Cardiac muscle cell (in vitro differentiated cells and primary cell): ENCODE results near the gene ARHGAP15. TPM values are rescaled to one million over a fixed set of nuclear protein-coding genes. Genes with fewer than 3 reads are reported as not detected.
A peak's percentile ranks its signal among the peaks of the same experiment; 100 is the strongest.

Experiments used
- DNase-seq, 2 donors: peaks; one replicate each; pipeline versions ENCODE4 v3.0.0 to v3.0.0-alpha.2; 2010 to 2017; ENCODE audit warnings: low read depth in 1 of 2, low spot score in 1 of 2
- H3K27ac ChIP-seq: fragments of 200-600 bp; sonication (generic); 2 replicates; pipeline ENCODE4 v1.5.1; 2016
- H3K27me3 ChIP-seq: fragments of 200-600 bp; sonication (generic); 2 replicates; pipeline ENCODE4 v1.6.0; 2016; ENCODE audit warnings: control low read depth
- H3K36me3 ChIP-seq: fragments of 200-600 bp; sonication (generic); 2 replicates; pipeline ENCODE4 v1.5.1; 2016; ENCODE audit warnings: control low read depth
- H3K4me1 ChIP-seq: fragments of 200-600 bp; sonication (generic); 2 replicates; pipeline ENCODE4 v1.8.1; 2017; ENCODE audit warnings: low read depth, mild to moderate bottlenecking, mixed run types
- H3K4me3 ChIP-seq: fragments of 200-600 bp; sonication (generic); 2 replicates; pipeline ENCODE4 v1.5.1; 2016; ENCODE audit warnings: mild to moderate bottlenecking
- H3K9me3 ChIP-seq: fragments of 200-600 bp; sonication (generic); 2 replicates; pipeline ENCODE4 v1.5.1; 2017; ENCODE audit warnings: low read depth, mild to moderate bottlenecking, control low read depth
- CTCF ChIP-seq: IDR thresholded peaks from 2 replicates; pipeline ENCODE4 v1.5.1; 2012; ENCODE audit warnings: low read depth, mild to moderate bottlenecking, low read length
- polyA plus RNA-seq: library from polyadenylated mRNA; unstranded; fragments of >200 nt; fragmentation: Nextera tagmentation; extraction: Ambion mirVana; gene quantifications from 2 replicates; pipeline ENCODE4 v1.2.1, GENCODE V29; 2016
- total RNA-seq: library from RNA; depleted of rRNA; stranded (reverse); fragments of >200 nt; gene quantifications from 2 replicates; pipeline ENCODE4 v1.2.3, GENCODE V29; 2016

Gene ARHGAP15
- total and polyA plus RNA-seq, 2 experiments from 2014 or later = not detected

DNA sequence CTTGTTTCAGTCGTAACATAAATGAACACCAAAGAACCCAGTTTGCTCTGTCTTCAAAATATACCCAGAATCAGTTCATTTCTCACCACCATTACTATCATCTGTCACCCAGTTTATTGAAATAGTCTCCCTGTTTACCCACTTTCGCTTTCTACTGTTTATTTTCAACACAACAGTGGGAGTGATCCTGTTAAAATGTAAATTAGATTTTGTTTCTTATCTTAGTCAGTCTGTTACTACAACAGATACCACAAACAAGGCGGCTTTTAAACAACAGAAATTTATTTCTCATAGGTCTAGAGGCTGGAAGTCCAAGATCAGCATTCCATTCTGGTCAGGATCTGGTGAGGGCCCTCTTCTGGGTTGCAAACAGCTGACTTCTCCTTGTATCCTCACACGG lies 74.8 kb downstream of the ARHGAP15 start:
- Histone ChIP-seq H3K9me3 (no peaks in the 10 kb centered on the region), H3K27ac (no peak overlapping the region), H3K27me3 (no peaks in the 10 kb centered on the region), H3K4me3 (no peak overlapping the region), H3K36me3 (no peaks in the 10 kb centered on the region), H3K4me1 (no peaks in the 10 kb centered on the region)
- TF ChIP-seq CTCF = no peak
- no peak for DNase-seq

- Histone ChIP-seq H3K27ac (no peak overlapping the region), H3K9me3 (no peaks in the 10 kb centered on the region), H3K36me3 (no peaks in the 10 kb centered on the region), H3K27me3 (no peaks in the 10 kb centered on the region), H3K4me3 (no peak overlapping the region), H3K4me1 (no peaks in the 10 kb centered on the region)
- DNase-seq = peak in 1 of 2 donors; percentile 15
- TF ChIP-seq CTCF = peak; percentile 23
Observed at GRCh38 chr2:143205106-143205764, 76.0 kb downstream of the ARHGAP15 start.

GRCh38 chr2:143209570-143210445 lies 80.6 kb downstream of the ARHGAP15 start:
- DNase-seq = no peak
- Histone ChIP-seq H3K4me3 (no peak overlapping the region), H3K4me1 (no peaks in the 10 kb centered on the region), H3K27me3 (peaks cover 6% of the 10 kb centered on the region), H3K36me3 (no peaks in the 10 kb centered on the region), H3K27ac (no peak overlapping the region), H3K9me3 (no peaks in the 10 kb centered on the region)
- no peak for TF ChIP-seq CTCF

DNA sequence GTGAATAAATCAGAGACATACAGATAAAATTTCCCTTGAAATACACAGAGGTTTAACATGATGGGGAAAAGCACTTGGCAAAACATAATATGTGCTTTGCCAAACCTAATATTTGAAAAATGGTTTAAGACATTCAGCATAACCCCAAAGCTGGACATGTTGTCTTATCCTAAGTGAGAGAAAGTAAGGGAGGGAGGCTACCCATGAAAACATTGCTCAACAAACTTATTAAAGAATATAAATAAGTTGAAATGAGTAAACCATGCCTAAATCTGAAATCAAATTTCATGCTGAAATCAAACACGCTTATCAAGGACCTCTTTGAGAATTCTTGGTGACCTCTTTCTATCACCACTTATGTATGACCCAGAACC lies 81.2 kb downstream of the ARHGAP15 start:
- TF ChIP-seq CTCF = no peak
- Histone ChIP-seq H3K4me1 (no peaks in the 10 kb centered on the region), H3K27ac (no peak overlapping the region), H3K4me3 (no peak overlapping the region), H3K9me3 (no peaks in the 10 kb centered on the region), H3K36me3 (no peaks in the 10 kb centered on the region), H3K27me3 (peaks cover 12% of the 10 kb centered on the region)
- no peak for DNase-seq

- TF ChIP-seq CTCF = no peak
- DNase-seq = no peak
- Histone ChIP-seq H3K27me3 (peaks cover 33% of the 10 kb centered on the region), H3K4me1 (no peaks in the 10 kb centered on the region), H3K9me3 (no peaks in the 10 kb centered on the region), H3K27ac (no peak overlapping the region), H3K36me3 (no peaks in the 10 kb centered on the region), H3K4me3 (no peak overlapping the region)
Observed at GRCh38 chr2:143217512-143218115, 88.4 kb downstream of the ARHGAP15 start.
